HG03469 (cell line): ENCODE results near the gene SBNO2.

Source experiments
- ATAC-seq: cut with Tn5 transposase; IDR thresholded peaks from one replicate; pipeline ENCODE4 v1.9.1; 2021; ENCODE audit warnings: mild to moderate bottlenecking, moderate library complexity, moderate number of reproducible peaks; ENCODE audit not compliant: unreplicated experiment

The SBNO2 gene

DNA sequence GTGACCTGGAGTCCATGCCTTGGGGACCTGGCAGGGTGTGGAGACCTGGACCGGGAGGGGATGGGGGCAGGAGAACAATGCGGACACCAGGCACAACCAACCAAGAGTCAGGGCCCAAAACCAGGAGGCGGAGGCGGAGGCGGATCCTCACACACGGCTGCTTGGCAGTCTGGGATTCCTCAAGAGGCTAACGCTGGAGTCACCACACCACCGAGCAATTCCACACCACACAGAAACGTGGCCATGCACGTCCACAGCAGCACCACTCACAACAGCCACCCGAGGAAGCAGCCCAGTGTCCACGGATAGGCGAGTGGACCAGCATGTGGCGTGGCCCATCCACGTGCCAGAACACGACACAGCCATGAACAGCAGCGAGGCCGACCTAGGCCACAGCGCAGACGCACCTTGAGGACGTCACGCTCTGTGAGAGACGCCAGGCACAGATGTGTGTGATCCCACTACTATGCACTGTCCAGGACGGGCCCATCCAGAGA lies 17.7 kb downstream of the SBNO2 start:
- ATAC-seq, result no peak

DNA sequence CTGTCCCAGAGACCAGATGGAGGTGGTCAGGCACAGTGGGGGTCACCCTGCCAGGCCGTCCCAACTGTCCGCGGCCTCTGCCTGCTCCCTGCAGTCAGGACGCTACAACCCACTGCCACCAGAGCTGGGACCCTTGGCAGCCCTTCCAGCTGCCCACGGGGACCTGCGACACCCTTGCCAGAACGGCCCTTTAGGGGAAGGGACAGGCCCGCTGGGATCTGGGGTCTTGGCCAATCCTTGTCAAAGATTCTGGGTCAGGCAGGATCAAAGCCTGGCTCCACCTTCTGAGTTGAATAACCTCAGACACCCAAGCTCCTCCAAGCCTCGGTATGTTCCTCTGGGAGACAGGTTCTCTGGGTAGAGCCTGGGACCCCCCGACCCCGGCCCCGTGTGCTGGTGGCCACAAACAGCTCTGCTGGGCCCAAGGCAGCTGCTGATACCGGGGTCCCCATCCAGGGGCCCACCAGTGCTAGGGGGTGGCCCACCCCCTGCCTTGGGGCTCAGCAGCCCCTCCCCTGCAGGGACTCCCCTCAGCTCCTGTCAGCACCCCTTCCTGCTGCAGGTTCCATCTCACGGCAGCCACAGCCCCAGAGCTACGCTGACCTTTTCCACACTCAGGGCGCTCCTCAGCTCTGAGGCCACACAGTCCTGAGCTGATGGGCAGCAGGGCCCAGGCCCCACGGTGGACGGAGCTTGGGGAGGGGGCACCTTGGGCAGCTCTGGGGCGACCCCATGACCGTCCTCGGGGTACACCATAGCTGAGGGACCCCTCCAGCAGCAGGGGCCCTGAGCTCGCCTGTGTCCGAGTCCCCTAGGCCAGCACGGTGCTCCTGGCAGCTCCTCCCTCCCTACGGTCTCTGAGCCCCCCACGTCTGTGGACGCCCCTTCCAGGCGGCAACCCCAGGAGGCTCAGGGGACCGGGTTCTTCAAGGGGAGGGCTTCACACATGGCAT lies 18.4 kb downstream of the SBNO2 start:
- ATAC-seq, result no peak

DNA sequence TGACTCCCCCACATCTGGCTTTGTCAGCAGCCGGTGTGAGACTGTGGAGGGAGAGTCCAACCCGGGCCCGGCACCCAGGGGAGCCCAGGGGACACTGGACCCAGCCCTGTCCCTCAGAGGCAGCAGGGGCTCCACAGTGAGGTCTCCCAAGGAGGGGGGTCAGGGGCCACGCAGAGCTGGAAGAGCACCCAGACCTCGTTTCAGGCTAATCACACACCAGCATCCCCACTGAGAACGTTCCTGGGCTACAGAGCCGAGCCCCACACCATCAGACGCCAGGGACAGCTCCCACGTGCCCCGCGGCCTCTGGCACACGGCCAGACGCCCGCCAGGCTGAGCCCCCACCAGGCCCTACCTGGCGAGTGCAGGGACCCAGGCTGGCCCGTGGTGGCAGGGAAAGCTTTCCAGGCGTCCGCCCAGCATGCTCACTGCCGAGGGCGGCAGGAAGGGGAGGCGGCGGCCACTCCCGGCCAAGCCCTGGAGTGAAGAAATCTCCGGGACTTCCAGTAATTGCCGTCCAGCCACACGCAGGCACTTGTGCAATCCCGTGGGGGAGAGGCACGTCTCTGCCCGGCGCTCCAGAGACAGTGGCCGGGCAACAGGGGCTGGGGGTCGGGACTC lies 19.2 kb downstream of the SBNO2 start:
- no peak for ATAC-seq

DNA sequence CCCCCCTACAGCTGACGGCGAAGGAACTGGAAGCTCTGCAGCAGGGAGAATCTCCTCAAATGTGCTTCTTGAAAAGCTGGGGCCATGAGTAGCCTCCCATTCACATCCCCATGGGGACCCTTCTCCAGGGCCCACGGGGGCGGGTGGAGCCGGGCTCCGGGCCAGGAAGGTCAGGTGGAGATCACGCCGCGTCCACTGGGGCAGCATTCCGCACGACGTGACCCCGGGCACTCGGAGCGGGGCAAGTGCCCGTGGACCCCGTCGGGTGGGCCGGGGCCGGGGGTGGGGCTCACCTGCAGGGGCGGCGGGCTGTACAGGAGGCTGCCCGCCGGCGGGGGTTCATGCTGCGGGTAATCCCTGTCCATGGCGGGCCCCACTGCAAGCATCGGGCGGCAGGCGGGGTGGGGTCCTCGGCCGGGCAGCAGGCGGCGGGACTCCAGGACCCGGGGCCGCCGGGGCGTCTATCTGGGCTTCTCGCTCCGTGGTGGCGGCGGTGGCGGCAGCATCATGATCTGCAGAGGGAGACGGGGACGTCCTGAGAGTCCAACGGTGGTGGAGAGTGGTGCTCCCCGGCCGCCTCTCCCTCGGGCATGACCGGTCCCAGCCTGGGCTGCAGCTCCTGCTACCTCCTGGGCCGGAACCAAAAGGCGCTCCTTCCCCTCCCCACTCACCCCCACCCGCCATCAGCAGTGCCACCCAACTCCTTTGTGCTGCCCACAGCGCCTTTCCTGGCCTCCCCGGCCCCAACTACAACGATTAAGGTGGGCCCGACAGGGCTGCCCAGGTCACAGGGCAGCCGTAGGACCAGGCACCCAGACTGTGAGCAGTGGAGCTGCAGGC lies 20.0 kb downstream of the SBNO2 start:
- ATAC-seq, result no peak

DNA sequence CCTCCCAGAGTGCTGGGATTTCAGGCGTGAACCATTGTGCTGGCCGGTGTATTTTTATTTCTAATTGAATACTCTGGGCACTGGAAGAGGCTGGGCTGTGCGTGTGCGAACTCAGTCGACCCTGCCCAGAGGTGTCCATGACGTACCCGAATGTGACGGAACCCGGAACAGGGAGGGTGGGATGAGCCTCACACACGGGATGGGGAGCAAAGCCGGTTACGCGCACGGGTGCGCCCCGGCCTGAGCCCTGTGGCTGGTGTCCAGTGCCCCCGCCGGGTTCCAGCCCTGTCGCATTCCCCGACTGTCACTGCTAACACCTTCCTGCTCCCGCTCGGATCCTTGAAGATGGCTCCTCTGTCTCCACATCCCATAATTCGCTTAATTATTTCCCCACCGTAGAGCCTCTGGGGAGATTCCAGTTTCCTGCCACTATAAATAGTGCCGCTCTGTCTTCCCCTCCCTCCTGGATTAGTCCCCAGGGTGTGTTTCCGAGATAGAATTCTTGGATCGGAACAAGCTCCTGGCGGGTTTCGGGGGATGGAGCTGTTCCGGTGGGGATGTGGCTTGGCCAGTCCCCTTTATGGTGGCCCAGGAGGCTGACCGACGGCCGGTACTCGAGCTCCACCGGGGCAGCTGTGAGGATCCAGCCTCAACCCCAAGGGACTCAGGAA lies 22.0 kb downstream of the SBNO2 start:
- no peak for ATAC-seq

DNA sequence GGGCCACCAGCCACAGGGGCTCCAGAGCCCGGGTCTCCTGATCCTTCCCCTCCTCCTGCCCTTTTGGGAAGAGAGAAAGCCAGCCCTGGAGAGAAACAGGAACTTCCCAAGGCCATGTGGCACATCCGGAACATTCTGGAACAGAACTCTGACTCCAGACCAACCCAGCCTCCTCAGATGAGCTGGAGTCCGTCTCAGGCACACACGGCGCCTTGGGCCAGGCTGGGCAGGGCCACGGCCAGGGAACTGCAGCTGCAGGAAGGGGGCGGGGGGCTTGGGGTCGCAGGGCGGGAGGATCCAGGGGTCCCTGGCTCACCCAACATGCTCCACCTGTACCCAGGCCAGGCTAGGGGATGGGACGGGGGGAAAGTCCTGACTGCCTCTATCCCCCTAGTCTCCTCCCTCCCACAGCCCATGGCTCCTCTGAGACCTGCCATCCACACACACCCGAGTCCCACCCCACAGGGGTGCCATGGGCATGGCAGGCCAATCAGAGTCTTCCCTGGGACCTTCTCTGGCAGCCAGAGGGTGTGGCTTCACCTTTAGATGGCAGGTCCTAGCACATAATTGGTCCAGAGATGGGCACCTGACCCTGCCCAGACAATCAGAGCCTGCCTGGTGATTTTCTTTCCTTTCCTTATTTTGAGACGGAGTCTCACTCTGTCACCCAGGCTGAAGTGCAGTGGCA lies 22.9 kb downstream of the SBNO2 start:
- ATAC-seq, result no peak

- ATAC-seq, result no peak
Measured at GRCh38 chr19:1150333-1151036, 23.6 kb downstream of the SBNO2 start.

- ATAC-seq, result no peak
Measured at GRCh38 chr19:1149259-1150045, 24.6 kb downstream of the SBNO2 start.

DNA sequence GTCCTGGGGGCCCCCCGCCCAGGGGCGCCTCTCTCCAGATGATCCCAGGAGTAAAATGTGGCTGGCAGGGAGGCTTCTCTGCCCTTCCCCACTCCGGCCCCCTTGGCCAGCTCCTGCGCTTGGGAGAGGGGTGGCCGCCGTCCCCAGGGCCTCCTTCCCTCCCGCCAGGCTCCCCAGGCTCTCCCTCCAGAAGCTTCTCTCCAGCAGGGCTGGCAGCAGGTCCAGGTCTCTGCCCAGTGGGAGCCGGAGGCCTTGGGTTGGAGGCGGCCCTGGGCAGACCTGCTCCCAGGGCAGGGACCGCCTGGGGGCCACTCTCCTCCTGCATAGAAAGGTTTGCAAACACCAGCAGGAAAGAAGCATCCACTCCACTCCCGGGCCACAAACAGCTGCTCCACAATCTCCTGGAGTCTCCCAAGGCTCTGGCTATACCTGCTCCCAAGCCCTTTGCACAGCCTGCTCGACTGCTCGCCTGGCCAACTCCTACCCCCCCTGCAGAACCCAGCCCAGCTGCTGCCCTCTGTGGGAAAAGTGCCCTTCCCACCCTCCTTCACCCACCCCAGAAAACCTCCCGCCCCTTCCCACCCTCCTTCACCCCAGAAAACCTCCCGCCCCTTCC lies 26.0 kb downstream of the SBNO2 start:
- ATAC-seq, result no peak

- no peak for ATAC-seq
Measured at GRCh38 chr19:1146858-1147780, 26.9 kb downstream of the SBNO2 start.

DNA sequence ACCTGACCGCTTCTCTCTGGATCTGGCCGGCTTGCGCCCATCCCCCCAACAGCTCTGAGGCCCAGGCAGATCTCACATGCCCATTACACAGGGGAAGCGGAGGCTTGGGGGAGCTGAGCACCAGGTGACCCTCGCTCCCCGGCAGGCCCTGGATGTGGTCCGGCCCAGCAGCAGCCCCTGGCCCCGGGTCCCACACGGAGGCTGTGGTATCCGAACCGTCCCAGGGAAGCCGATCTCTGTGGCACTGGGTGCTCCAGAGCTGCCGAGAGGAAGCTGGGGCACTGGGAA lies 27.7 kb downstream of the SBNO2 start:
- no peak for ATAC-seq

DNA sequence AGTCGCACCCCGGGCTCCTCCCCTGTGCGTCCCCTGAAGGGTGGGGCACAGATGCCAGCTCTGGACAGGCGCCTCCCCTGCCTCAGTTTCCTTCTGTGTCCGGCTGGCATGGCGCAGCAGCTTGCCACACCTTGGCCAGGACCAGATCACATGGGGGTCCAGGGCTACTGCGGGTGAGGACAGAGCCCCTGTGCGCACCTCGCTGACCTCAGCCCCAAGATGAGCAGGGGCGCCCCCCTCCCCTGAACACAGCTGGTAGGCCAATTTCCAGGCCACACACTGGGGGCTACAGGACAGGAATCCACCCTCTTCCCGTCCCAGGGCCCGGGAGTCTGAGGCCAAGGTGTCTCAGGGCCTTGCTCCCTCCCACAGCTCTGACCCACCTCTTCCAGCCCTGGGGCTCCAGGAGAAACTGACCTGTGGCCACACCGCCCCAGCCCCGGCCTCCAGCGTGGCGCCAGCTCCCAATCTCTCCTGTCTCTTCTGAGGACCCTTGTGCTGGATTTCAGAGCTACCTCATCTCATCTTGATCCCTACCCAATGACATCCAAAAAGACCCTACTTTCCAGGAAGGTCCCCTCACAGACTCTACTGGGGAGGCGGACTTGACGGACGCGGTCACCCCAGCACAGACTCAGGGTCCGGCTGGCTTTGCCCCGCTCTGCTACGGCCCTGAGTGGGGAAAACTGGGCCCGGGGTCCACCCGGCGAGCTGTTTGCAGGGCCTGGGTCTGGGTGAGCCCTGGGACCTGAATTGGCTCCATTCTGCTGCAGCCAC lies 28.2 kb downstream of the SBNO2 start:
- no peak for ATAC-seq

- ATAC-seq, result no peak
Measured at GRCh38 chr19:1144741-1145140, 29.3 kb downstream of the SBNO2 start.

DNA sequence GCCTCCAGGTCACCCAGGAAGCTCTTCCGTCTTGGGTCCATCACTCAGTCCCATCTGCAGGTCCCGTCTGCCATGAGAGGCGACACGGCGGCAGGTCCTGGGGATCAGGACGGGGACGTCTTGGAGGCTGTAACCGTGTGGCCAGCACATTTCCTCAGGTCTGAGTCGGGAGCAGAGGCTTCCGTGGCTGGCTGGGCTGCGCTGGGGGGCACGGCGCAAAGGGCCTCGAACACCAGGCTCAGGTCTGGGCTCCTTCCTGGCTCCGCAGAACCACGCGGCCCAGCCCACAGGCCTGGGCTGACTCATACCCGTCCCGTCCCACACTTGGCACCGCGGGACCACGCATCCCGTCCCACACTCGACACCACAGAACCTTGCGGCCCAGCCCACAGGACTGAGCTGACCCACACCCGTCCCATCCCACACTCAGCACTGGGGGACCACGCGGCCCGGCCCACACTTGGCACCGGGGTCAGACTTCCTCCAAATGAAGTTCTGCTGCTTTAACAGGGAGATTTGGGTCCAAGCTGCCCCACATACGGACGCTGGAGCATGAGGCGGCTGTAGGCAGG lies 30.2 kb downstream of the SBNO2 start:
- no peak for ATAC-seq

DNA sequence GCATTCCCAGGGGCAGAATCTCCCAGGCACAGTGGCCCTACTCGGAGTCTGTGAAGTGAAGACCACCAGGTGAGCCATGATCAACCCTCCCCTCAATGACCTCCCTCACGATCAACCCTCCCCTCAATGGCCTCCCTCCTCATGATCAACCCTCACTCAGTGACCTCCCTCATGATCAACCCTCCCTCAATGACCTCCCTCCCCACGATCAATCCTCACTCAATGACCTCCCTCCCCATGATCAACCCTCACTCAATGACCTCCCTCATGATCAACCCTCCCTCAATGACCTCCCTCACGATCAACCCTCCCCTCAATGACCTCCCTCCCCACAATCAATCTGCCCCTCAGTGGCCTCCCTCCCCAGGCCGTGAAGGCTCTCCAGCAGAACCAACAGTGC lies 32.1 kb downstream of the SBNO2 start:
- ATAC-seq, result no peak

GRCh38 chr19:1140272-1141027 lies 33.6 kb downstream of the SBNO2 start:
- no peak for ATAC-seq
